Measurements from ENCODE around the gene ZNF423. TPM values are rescaled to one million over a fixed set of nuclear protein-coding genes. Genes with fewer than 3 reads are reported as not detected.
A peak's percentile ranks its signal among the peaks of the same experiment; 100 is the strongest.

ZNF423 gene
- total and polyA plus RNA-seq, 2 of the 13 experiments (the other 11 are each of a cell fraction or from before 2014, with no cell fraction given), result 0.07 to 0.31 TPM

- no peak overlapping the region for H3K4me3 ChIP-seq (replicated peaks in 1 of 3; ENCODE audit: insufficient read depth in 1 of 3, low read depth in 2 of 3, low read length in 3 of 3)
- WGBS (ENCODE audit: low lambda C conversion rate), result 35% methylated on average over 11 of the region's 19 CpGs
- FAIRE-seq (no peak), DNase-seq (ENCODE audit: low spot score) (no peak), ATAC-seq (no peak)
- H3K9me3 ChIP-seq (ENCODE audit: low read length), result no peaks in the 10 kb centered on the region
- no peaks in the 10 kb centered on the region for H4K20me1 ChIP-seq (ENCODE audit: insufficient read depth, low read length)
- H3K27me3 ChIP-seq (ENCODE audit: control insufficient read depth in 1 of 2, insufficient read depth in 2 of 2, low read length in 2 of 2), result peaks cover 9 to 60% of the 10 kb centered on the region in 2 experiments; a peak in 3 of 5 replicates
- H3K4me1 ChIP-seq (ENCODE audit: insufficient read depth, low read length), result no peaks in the 10 kb centered on the region
- no peaks in the 10 kb centered on the region for H3K79me2 ChIP-seq (ENCODE audit: insufficient read depth, low read length)
- ChIA-PET POLR2A (no interaction called here), CTCF (ENCODE audit: low intra/inter-chr PET ratio, low total read pairs) (no interaction called here)
- H3K4me2 ChIP-seq (ENCODE audit: low read depth, low read length), result no peak overlapping the region
- BruUV-seq (replicated peaks), result no TSS peak
- H3K27ac ChIP-seq (ENCODE audit: extremely low read length, insufficient read depth, low read length), result no peak overlapping the region
- intact Hi-C loops (cut with micrococcal nuclease; ENCODE audit: unreplicated experiment), result no loop called here
- no peaks in the 10 kb centered on the region for H3K36me3 ChIP-seq (replicated peaks in 1 of 2; ENCODE audit: control insufficient read depth in 1 of 2, insufficient read depth in 2 of 2, low read length in 2 of 2)
- H2AFZ ChIP-seq (ENCODE audit: low read length), result no peak overlapping the region
- in situ Hi-C loops (cut with HindIII; ENCODE audit: extremely low pct_ligation_motif_present, low pct_unique_long_range_greater_than_20kb), result no loop called here
- TF ChIP-seq ZNF549 (CRISPR knock-in tag; IDR thresholded peaks at IDR 0.05), result no peak
- no peak for TF ChIP-seq ONECUT2 (CRISPR knock-in tag; IDR thresholded peaks at IDR 0.05)
- TF ChIP-seq IKZF5 (CRISPR knock-in tag; IDR thresholded peaks at IDR 0.05), result no peak
- 0 out of 2 replicates have a peak, but pooled peaks have one; percentile 40 for TF ChIP-seq ZNF768 (CRISPR knock-in tag; IDR thresholded peaks at IDR 0.05)
- TF ChIP-seq PBX2 (CRISPR knock-in tag; IDR thresholded peaks at IDR 0.05), result no peak
- no peak overlapping the region for H3K9ac ChIP-seq (ENCODE audit: insufficient read depth, low read depth, low read length)
These were observed 21.3 kb downstream of the ZNF423 start for GRCh38 chr16:49834531-49835151.

Measured in HepG2 (cell line).